Activated T-helper 1 cell treated with anti-CD3 and anti-CD28 coated beads, Interleukin-12 subunit alpha, Interleukin-12 subunit beta, Interleukin-2, Interleukin-4 antibody, amounts not matched to agents 30 ng/mL and 10 ng/mL and 1 ng/mL, durations not matched to agents 14 hours and 24 hours and 36 hours (primary cell): ENCODE results near the gene CDKN2AIP. TPM values are rescaled to one million over a fixed set of nuclear protein-coding genes. Genes with fewer than 3 reads are reported as not detected.
"Not testable (repeated sequence)": the region's sequence is repeated elsewhere in the genome, so short reads cannot be mapped to it uniquely, and the experiment has no call there.

ENCODE experiments used
- DNase-seq: peaks from one replicate; pipeline ENCODE4 v3.0.0; 2021; ENCODE audit warnings: low spot score
- H3K27ac Mint-ChIP-seq: one replicate; pipeline ENCODE4 v1.8.0; 2021; ENCODE audit warnings: mild to moderate bottlenecking, mixed read lengths
- H3K27me3 Mint-ChIP-seq: one replicate; pipeline ENCODE4 v1.8.0; 2022; ENCODE audit warnings: mild to moderate bottlenecking, moderate library complexity, mixed read lengths; ENCODE audit not compliant: insufficient read depth
- H3K36me3 Mint-ChIP-seq: one replicate; pipeline ENCODE4 v1.8.0; 2021; ENCODE audit warnings: low read depth, mixed read lengths
- H3K4me1 Mint-ChIP-seq: one replicate; pipeline ENCODE4 v1.8.0; 2021; ENCODE audit warnings: low read depth, mixed read lengths
- H3K4me3 Mint-ChIP-seq: one replicate; pipeline ENCODE4 v1.8.0; 2021; ENCODE audit warnings: mild to moderate bottlenecking, moderate library complexity, mixed read lengths
- H3K9me3 Mint-ChIP-seq: one replicate; pipeline ENCODE4 v1.8.0; 2021; ENCODE audit warnings: mixed read lengths
- intact Hi-C: fragments of 100-400 bp; cut with micrococcal nuclease; formaldehyde crosslinking; loops from one replicate; pipeline ENCODE4 v1.15.1; 2024
- total RNA-seq: library from RNA; stranded (reverse); gene quantifications from 2 replicates; pipeline ENCODE4 v1.2.3, GENCODE V29; 2022

The CDKN2AIP gene
- total RNA-seq, 1 donor from 2014 or later, result 23.9 TPM

DNA sequence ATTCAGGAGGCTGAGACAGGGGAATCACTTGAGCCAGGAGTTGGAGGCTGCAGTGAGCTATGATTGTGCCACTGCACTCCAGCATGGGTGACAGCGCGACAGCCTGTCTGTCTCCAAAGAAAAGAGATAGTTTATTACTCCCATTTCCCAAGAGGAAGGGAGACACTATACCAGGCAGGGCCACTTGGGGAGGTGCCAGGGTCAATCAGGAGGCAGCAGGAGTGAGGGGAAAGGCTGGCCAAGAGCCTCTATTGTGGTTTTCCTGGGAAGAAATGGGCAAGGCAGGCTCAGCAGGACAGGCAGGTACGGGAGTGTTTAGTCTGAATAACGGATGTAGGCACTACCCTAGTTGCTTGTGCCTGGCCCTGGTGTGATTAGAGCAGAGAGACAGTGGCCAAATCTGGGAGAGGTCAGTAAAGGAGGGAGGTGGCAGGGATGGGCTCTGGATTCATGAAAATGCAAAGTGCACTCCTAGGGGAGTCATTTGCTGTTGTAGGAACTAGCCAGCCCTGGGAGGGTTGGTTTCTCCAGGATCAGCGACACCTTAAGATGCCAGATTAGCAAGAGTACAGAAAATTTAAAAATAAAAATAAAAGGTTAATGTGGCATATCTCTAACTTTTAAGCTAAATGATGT lies 20.2 kb upstream of the CDKN2AIP start:
- H3K36me3 Mint-ChIP-seq, result no peaks in the 10 kb centered on the region
- intact Hi-C loops, result no loop called here
- no peaks in the 10 kb centered on the region for H3K9me3 Mint-ChIP-seq

GRCh38 chr4:183426507-183426906 lies 17.9 kb upstream of the CDKN2AIP start:
- H3K27ac Mint-ChIP-seq, result no peak overlapping the region
- H3K4me3 Mint-ChIP-seq, result no peak overlapping the region
- DNase-seq, result no peak
- intact Hi-C loops, result no loop called here
- H3K27me3 Mint-ChIP-seq, result no peaks in the 10 kb centered on the region
- H3K36me3 Mint-ChIP-seq, result no peaks in the 10 kb centered on the region
- H3K9me3 Mint-ChIP-seq, result no peaks in the 10 kb centered on the region
- H3K4me1 Mint-ChIP-seq, result peaks cover 19% of the 10 kb centered on the region

More for the DNA sequence above, 20.2 kb upstream of the CDKN2AIP start:
- Mint-ChIP-seq H3K27ac (no peak overlapping the region), H3K4me1 (peaks cover 7% of the 10 kb centered on the region), H3K4me3 (no peak overlapping the region), H3K27me3 (no peaks in the 10 kb centered on the region)
- no peak for DNase-seq

DNA sequence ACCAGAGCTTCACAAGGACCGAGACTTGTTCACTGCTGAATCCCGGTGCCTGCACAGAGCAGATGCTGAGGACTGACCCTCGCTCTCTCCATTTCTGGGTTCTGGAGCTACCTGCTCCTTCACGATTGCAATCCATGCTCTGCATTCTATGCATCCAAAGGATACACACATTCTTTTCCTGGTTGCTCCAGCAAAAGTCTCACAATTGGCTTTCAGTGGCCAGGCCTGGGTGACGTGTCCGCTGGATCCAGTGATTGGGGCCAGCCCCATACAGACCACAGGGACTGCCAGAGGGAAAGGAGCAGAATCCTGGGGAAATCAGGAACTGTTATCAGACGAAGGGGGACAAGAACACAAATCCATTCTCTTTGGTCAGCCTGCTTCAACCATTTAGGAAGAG lies 14.9 kb upstream of the CDKN2AIP start:
- no peak for DNase-seq
- intact Hi-C loops, result no loop called here
- Mint-ChIP-seq H3K4me3 (no peak overlapping the region), H3K4me1 (peaks cover 19% of the 10 kb centered on the region), H3K27me3 (no peaks in the 10 kb centered on the region), H3K36me3 (no peaks in the 10 kb centered on the region), H3K27ac (no peak overlapping the region), H3K9me3 (no peaks in the 10 kb centered on the region)

DNA sequence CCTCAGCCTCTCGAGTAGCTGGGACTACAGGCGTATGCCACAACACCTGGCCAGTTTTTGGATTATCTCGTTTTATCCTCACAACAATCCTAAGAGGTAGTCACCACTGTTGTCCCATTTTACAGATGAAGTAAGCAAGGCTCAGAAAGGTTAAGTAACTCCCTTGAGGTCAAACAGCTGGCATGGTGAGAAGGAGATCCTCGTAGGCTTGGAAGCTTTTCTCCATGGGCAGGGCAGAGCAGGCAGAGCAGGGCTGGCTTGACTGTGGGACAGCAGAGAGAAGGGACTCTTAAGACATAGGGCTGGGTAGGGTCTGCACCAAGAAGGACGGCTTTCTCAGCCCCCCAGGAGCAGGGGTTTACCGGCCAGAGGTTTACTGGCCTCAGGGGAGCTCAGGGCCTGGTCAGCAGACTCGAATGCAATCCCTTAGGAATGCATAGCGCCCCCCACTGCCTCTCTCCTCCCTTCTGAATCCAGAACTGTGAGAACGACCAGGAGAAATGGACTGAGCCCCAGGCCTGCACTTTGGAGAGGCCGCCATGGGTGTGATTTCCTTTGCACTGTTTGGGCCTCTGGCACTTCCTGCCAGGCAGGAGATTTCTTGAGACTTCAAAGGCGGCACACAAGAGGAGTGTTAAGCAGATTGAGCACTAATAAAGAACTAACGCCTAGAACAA lies 14.0 kb upstream of the CDKN2AIP start:
- no peaks in the 10 kb centered on the region for H3K27me3 Mint-ChIP-seq
- no peak overlapping the region for H3K4me3 Mint-ChIP-seq
- H3K36me3 Mint-ChIP-seq, result no peaks in the 10 kb centered on the region
- intact Hi-C loops, result no loop called here
- peaks cover 19% of the 10 kb centered on the region for H3K4me1 Mint-ChIP-seq
- DNase-seq, result no peak
- no peaks in the 10 kb centered on the region for H3K9me3 Mint-ChIP-seq
- peak overlapping the region; percentile 56 for H3K27ac Mint-ChIP-seq

DNA sequence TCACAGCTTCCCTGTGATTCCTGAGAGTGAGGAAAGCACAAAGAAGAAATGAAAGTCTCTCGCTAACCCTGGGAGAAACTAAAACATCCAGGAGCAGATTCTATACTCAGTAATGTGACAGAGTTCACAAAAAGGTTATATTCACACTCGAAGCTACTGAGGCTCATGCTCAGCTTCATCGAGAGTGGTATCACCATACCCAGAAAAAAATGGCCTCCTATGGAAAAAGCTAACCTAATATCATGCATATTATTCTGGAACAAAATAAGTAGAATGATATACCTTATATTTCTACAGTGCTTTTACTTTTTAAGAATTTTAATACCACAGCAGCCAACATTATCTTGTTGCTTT lies 13.5 kb upstream of the CDKN2AIP start:
- intact Hi-C loops, result no loop called here
- Mint-ChIP-seq H3K9me3 (no peaks in the 10 kb centered on the region), H3K27me3 (no peaks in the 10 kb centered on the region), H3K36me3 (no peaks in the 10 kb centered on the region), H3K27ac (peak overlapping the region; percentile 56), H3K4me3 (no peak overlapping the region), H3K4me1 (peaks cover 19% of the 10 kb centered on the region)
- DNase-seq, result no peak

GRCh38 chr4:183431614-183432013 lies 12.8 kb upstream of the CDKN2AIP start:
- H3K9me3 Mint-ChIP-seq, result no peaks in the 10 kb centered on the region
- intact Hi-C loops, result no loop called here
- no peak overlapping the region for H3K4me3 Mint-ChIP-seq
- peaks cover 16% of the 10 kb centered on the region for H3K4me1 Mint-ChIP-seq
- H3K36me3 Mint-ChIP-seq, result no peaks in the 10 kb centered on the region
- no peak for DNase-seq
- no peaks in the 10 kb centered on the region for H3K27me3 Mint-ChIP-seq
- no peak overlapping the region for H3K27ac Mint-ChIP-seq

DNA sequence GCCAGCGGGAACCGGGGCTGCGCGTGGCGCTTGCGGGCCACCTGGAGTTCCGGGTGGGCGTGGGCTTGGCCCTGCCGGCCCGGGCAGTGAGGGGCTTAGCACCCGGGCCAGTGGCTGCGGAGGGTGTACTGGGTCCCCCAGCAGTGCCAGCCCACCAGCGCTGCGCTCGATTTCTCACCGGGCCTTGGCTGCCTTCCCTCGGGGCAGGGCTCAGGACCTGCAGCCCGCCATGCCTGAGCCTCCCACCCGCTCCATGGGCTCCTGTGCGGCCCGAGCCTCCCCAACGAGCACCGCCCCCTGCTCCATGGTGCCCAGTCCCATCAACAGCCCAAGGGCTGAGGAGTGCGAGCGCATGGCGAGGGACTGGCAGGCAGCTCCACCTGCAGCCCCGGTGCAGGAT lies 11.3 kb upstream of the CDKN2AIP start:
- DNase-seq, H3K36me3 Mint-ChIP-seq, intact Hi-C loops, H3K9me3 Mint-ChIP-seq, H3K27ac Mint-ChIP-seq, H3K27me3 Mint-ChIP-seq, H3K4me3 Mint-ChIP-seq: not testable (repeated sequence)
- H3K4me1 Mint-ChIP-seq, result peaks cover 13% of the 10 kb centered on the region

- H3K9me3 Mint-ChIP-seq, result no peaks in the 10 kb centered on the region
- H3K36me3 Mint-ChIP-seq, result no peaks in the 10 kb centered on the region
- DNase-seq, result no peak
- no peak overlapping the region for H3K27ac Mint-ChIP-seq
- no peaks in the 10 kb centered on the region for H3K27me3 Mint-ChIP-seq
- no peak overlapping the region for H3K4me3 Mint-ChIP-seq
- H3K4me1 Mint-ChIP-seq, result peaks cover 13% of the 10 kb centered on the region
- intact Hi-C loops, result no loop called here
These were observed 10.2 kb upstream of the CDKN2AIP start for GRCh38 chr4:183434264-183434663.

- Mint-ChIP-seq H3K27me3 (no peaks in the 10 kb centered on the region), H3K9me3 (no peaks in the 10 kb centered on the region), H3K27ac (no peak overlapping the region), H3K4me3 (no peak overlapping the region), H3K4me1 (peaks cover 13% of the 10 kb centered on the region), H3K36me3 (no peaks in the 10 kb centered on the region)
- intact Hi-C loops, result no loop called here
- no peak for DNase-seq
These were observed 9.7 kb upstream of the CDKN2AIP start for GRCh38 chr4:183434666-183435190.

GRCh38 chr4:183435803-183436202 lies 8.6 kb upstream of the CDKN2AIP start:
- no peak overlapping the region for H3K27ac Mint-ChIP-seq

GRCh38 chr4:183436417-183436816 lies 8.0 kb upstream of the CDKN2AIP start:
- peaks cover 3% of the 10 kb centered on the region for H3K36me3 Mint-ChIP-seq
- peaks cover 1% of the 10 kb centered on the region for H3K4me1 Mint-ChIP-seq
- H3K4me3 Mint-ChIP-seq, result no peak overlapping the region
- no peaks in the 10 kb centered on the region for H3K9me3 Mint-ChIP-seq
- intact Hi-C loops, result no loop called here
- H3K27ac Mint-ChIP-seq, result no peak overlapping the region
- DNase-seq, result no peak
- H3K27me3 Mint-ChIP-seq, result no peaks in the 10 kb centered on the region

More at GRCh38 chr4:183435803-183436202, 8.6 kb upstream of the CDKN2AIP start:
- intact Hi-C loops, result no loop called here
- DNase-seq, result no peak
- Mint-ChIP-seq H3K36me3 (peaks cover 1% of the 10 kb centered on the region), H3K27me3 (no peaks in the 10 kb centered on the region), H3K4me3 (no peak overlapping the region), H3K9me3 (no peaks in the 10 kb centered on the region), H3K4me1 (peaks cover 8% of the 10 kb centered on the region)

- no peak for DNase-seq
- H3K27me3 Mint-ChIP-seq, result no peaks in the 10 kb centered on the region
- H3K36me3 Mint-ChIP-seq, result peaks cover 3% of the 10 kb centered on the region
- no peaks in the 10 kb centered on the region for H3K4me1 Mint-ChIP-seq
- intact Hi-C loops, result no loop called here
- H3K27ac Mint-ChIP-seq, result no peak overlapping the region
- H3K9me3 Mint-ChIP-seq, result no peaks in the 10 kb centered on the region
- no peak overlapping the region for H3K4me3 Mint-ChIP-seq
These were observed 7.0 kb upstream of the CDKN2AIP start for GRCh38 chr4:183437452-183437851.

GRCh38 chr4:183438458-183439113 lies 5.8 kb upstream of the CDKN2AIP start:
- intact Hi-C loops, result no loop called here
- Mint-ChIP-seq H3K4me3 (no peak overlapping the region), H3K9me3 (no peaks in the 10 kb centered on the region), H3K27me3 (no peaks in the 10 kb centered on the region), H3K4me1 (peaks cover 5% of the 10 kb centered on the region), H3K27ac (no peak overlapping the region), H3K36me3 (peaks cover 3% of the 10 kb centered on the region)
- DNase-seq, result no peak
